Left hindlimb (tissue), 1 donor: ENCODE data around the gene TRIP6.

Source experiments
- DNase-seq: peaks from one replicate; pipeline ENCODE4 v3.0.0-alpha.2; 2018

The TRIP6 gene, protein sequence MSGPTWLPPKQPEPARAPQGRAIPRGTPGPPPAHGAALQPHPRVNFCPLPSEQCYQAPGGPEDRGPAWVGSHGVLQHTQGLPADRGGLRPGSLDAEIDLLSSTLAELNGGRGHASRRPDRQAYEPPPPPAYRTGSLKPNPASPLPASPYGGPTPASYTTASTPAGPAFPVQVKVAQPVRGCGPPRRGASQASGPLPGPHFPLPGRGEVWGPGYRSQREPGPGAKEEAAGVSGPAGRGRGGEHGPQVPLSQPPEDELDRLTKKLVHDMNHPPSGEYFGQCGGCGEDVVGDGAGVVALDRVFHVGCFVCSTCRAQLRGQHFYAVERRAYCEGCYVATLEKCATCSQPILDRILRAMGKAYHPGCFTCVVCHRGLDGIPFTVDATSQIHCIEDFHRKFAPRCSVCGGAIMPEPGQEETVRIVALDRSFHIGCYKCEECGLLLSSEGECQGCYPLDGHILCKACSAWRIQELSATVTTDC

GRCh38 chr7:100867040-100867775, at the start of gene TRIP6:
Gene TRIP6 (plus strand): TSS chr7:100867387. CDS start chr7:100867498, 111 bp downstream.
- DNase-seq, result peak; percentile 94

DNA sequence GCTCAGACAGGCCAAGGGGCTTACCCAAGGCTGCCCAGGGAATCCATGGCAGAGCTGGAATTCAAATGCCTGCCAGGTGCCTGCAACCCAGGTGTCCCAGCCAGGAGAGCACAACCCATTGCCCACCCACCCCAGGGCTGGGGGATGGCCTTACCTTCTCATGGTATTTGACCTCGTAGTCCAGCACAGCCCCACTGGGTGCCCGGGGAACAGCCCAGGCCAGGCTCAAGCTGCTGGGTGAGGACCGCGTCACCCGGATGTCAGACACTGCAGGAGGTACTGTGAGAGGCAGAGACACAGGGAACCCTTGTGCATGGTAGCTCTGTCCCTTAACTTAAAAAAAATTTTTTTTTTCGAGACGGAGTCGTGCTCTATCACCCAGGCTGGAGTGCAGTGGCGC, 48.8 kb upstream of the TRIP6 start:
- peak; percentile 13 for DNase-seq

GRCh38 chr7:100818825-100819224, 48.4 kb upstream of the TRIP6 start:
- DNase-seq, result peak; percentile 7

DNA sequence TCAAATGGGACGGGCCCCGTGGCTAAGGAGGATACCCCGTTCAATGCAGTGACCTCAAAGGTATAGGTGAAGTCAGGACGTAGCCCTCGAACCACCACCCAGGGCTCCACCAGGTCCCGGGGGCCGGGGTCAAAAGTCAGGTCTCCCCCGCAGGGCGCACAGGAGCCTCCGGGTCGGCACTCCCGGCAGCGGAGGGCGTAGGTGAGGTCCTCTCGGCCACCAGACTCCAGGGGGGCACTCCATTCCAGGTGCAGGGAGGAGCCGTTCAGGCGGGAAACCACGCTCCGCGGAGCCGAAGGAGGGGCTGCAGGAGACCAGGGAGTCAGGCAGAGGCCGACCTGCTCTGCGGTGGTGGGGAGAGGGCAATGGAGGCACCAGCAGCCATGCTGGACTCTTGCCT, 47.6 kb upstream of the TRIP6 start:
- DNase-seq, result no peak

DNA sequence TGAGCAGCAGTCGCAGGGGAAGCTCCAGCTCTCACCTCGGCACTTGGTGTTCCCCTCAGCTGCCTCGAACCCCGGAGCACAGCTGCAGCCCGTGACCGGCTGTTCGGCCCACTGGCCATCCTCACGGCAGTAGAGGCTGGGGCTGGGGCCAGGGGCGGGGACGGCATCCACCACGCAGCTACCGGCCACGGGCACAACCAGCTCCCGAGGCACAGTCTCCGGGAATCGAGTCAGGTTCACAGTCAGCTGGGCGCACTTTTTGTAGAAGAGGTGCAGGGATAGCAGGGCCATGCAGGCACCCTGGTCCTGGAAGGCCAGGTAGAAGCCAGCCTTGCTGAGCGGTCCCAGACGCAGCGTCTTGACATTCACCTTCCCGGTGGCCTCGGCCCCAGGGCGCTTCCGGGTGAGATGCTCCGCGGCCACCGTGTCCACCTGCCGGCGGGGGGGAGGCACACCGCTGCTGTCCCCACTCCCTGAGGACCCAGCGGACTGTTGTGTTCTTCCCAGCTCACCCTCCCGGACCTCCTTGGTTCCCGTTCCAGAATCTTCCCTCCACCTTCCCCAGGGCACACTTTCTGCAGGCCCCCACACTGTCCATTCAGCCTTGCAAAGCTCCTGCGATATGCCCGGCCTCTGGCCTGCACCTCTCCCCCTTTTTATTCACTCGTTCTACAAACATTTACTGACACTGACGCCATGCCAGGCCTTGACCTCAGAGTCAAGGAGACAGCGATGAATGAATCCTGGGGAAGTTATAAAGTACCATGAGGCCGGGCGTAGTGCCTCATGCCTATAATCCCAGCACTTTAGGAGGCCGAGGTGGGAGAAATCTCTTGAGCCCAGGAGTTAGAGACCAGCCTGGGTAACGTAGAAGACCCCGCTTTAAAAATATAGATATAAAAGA, 44.7 kb upstream of the TRIP6 start:
- no peak for DNase-seq

GRCh38 chr7:100823140-100823525, 44.1 kb upstream of the TRIP6 start:
- peak; percentile 23 for DNase-seq

DNA sequence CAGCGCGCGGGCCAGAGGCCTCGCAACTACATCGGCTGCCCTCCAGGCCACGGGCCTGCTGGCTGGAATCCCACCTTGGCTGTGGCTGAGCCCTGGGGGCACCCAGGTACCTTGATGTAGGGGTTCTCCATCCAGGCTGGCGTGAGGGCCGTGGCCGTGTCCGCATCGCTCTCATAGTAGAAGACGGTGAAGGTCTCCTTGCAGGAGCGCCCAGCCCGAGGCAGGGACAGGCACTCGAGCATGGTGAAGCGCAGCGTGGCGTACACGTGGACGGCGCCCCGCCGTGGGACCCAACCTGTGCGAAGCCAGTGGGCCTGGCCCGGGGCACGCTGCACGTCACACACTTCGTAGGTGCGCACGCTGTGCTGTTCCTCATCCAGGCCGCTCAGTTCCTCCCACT, 43.7 kb upstream of the TRIP6 start:
- DNase-seq, result peak; percentile 21

DNA sequence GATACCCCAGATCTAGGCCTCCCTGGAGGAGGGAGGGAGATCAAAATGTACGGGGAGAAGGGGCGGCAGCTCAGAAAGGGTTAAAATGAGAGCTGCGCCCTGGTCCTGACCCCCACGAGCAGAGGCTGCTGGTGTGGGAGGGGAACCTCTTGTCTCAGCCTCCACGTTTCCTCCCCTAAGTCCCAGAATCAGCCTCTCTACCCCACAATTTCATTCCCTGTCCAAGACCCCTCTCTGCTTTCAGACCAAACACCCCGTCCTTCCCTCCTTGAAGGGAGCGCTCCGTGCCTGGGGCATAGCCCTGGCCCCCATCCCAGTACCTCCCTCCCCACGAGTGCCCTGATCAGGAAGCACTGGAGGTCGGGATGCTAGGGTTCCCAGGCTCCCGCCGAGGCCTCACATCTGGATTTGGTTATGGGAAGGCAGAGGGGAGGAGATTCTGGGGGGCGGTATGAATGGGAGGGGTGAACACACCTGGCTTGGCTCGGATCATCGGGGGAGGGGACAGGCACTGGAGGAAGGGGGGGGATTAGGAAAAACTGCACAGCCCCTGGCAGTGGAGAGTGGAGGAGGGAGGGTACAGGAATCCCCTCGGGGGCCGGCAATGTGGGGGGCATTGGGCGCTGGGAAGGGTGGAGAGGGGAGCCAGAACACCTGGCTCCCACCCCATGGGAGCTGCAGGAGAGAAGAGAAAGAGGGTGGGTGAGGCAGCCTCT, 42.5 kb upstream of the TRIP6 start:
- peak; percentile 34 for DNase-seq

- DNase-seq, result peak; percentile 33
These were observed 41.9 kb upstream of the TRIP6 start for GRCh38 chr7:100825215-100825671.

DNA sequence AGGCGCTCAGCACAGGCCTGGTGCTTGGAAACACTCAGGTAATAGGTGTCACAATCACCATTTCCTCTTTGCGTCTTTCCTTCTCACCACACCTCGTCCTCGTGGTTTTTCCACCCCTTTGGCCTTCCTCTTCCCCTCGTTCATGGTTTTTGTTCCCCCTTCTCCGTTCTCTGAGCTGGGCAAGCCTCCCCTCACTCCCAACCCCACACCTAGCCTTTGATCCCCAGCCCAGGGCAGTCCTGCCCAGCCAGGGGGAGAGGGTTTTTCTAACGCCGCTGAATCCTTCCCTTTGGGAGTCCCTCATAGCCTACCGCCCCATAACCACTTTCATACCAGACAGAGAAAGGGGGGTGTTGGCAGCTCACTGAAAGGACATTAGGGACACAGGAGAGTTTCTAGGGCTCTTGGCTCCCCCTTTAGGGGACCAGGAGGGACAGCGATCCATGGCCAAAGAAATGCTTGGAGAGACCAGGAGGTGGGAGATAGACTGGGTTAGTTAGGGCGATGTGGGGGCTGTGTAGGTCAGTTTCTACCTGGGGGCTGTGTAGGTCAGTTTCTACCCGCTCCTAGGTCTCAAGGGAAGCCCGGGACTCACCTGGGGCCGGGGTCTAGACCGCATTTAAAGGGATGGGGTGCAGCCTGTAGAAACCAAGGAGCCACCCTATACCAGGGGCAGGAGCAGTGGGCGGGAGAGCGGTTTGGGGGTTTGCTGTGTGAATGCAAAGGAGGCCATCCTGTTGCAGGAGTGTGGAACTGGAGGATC, 41.3 kb upstream of the TRIP6 start:
- DNase-seq, result peak; percentile 52

DNA sequence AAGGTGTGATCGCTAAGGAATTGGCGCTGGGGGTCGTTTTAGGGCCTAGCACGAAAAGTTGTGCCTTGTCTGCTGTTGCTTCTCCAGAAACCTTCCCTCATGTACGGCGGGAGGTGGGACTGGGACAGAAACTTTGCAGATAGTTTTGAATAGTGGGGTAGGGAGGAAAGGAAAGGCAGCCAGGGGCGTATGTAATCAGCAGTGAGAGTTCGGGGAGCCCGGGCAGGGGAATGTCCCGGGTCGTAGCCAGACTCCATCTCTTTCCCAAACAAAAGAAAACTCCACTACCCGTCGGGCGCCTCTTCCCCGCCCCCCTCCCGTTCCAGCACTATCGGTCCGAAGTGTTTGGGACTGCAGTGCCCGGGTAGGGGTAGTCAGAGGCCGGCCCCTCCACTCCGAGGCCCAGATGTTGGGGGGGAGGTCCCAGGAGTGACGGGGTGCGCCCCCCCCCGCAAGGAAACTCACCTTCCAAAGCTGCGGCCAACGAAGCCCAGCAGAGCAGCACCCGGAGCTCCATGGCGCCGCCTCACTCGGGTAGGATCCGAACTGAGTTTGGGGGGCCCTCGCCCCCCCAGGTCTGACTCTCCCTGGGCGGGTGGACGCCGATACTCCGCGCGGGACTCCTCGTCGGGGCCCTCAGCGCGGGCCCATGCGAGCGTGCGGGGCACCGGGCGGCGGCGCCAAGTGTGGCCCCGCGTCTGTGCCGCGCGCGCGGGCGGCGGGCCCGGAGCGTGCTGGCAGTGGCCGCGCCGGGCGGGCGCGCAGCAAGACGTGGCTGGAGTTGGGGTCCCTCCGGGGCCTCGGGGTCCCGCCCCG, 40.5 kb upstream of the TRIP6 start:
- peak; percentile 65 for DNase-seq

- peak; percentile 96 for DNase-seq
These were observed 39.6 kb upstream of the TRIP6 start, which contains the start of gene EPHB4 for GRCh38 chr7:100827330-100828226. Gene EPHB4 (minus strand): TSS chr7:100827523. CDS start chr7:100827030, 493 bp downstream.

DNA sequence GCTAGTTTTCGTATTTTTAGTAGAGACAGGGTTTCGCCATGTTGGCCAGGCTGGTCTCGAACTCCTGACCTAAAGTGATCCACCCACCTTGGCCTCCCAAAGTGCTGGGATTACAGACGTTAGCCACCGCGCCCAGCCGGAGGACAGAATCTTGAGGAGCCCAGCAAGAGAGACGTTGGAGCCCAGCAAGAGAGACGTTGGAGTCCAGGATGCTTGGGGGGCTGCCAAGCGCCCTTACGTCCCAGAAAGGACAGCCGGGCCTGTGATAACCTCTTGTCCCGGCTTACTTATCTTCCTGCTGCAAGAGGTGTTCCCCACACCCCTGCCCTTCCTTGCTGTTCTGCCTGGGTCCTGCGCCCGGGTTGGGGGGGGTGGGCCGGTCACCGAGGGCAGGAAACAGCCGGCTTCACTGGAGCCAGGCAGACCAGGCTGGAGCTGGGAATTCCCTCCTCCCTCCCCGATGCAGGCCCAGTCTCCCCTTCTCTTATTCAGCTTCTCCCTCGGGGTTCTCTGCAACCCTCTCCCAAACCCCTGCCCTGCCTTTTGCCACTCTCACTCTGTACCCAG, 38.0 kb upstream of the TRIP6 start:
- DNase-seq, result peak; percentile 58

- DNase-seq, result no peak
These were observed 36.8 kb upstream of the TRIP6 start for GRCh38 chr7:100830396-100830795.

GRCh38 chr7:100832281-100832633, 34.9 kb upstream of the TRIP6 start:
- DNase-seq, result no peak

DNA sequence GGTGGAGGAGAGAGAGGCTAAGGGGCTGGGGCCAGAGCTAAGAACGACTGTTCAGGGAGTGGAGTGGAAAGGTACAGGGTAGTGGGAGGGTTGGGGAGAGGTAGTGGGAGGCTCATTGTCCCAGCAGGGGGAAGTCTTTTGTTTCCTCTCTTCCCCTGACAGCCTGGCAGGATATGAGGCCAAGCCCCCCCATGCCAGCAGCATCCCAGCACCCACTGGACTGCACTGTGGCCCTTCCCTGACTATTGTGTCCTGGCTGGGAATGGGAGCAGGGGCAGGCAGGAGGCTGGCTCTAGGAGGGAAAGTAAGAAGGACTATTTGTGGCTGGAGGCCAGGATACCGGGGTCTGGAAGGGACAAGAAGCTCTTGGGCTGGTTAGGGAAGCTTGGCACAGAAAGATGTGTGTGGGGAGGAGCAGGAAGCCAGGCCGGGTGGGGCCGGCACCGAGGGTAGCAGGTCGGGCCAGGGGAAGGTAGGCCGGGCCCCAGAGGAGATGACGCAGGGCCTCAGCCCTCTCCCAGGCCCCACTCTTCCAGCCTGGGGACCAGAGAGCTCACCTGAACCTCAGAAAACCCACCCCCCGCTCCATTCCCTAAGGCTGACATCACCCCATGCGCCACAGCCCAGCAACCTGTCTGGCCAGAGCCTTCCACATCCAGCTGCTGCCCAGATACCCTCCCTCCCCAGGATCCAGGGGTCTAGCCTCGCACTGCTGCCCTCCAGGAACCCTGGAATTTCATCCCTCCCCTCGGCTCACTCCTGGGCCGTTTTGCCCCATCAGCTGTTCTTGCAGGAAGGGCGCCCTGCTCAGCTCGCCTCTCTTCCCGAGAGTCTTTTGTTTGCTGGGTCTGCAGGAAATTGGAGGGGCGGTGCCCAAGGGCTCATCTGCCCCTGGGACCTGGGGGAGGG, 31.0 kb upstream of the TRIP6 start:
- DNase-seq, result peak; percentile 74

DNA sequence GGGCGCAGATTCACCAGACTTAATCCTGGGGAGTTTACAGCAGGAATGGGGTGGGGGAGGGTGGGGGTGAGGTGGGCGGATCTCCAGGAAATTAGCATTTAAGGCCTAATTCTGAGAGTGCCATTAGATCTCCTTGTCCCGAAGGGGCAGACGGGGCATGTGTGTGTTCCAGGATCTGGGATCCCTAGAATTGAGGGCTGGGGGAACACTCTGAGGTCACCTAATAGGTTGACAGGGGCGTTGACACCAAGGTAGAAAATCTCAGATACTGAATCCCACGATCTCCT, 30.4 kb upstream of the TRIP6 start:
- DNase-seq, result no peak
